ENCODE measurements around the gene HRH3.

The HRH3 gene

GRCh38 chr20:62202676-62203377, 17.3 kb downstream of the HRH3 start:
- intact Hi-C loops (cut with DNase I), result no loop called here
- DNase-seq, result peak in 4 of 10 donors; percentile 15 to 67 (median 44)

GRCh38 chr20:62202083-62202395, 18.0 kb downstream of the HRH3 start:
- intact Hi-C loops (cut with DNase I), result no loop called here
- DNase-seq, result peak in 4 of 10 donors; percentile 1 to 67 (median 25)

- DNase-seq, result peak in 4 of 10 donors; percentile 2 to 63 (median 56)
- intact Hi-C loops (cut with DNase I), result no loop called here
Observed at GRCh38 chr20:62201173-62202082, 18.6 kb downstream of the HRH3 start.

- DNase-seq, result peak in 3 of 10 donors; percentile 60 to 78 (median 61)
- intact Hi-C loops (cut with DNase I), result no loop called here
Observed at GRCh38 chr20:62200491-62201172, 19.4 kb downstream of the HRH3 start.

GRCh38 chr20:62198931-62199330, 21.1 kb downstream of the HRH3 start:
- peak in 3 of 10 donors; percentile 48 to 79 (median 49) for DNase-seq
- intact Hi-C loops (cut with DNase I), result no loop called here

GRCh38 chr20:62198496-62198895, 21.6 kb downstream of the HRH3 start:
- peak in 3 of 10 donors; percentile 32 to 43 (median 43) for DNase-seq
- intact Hi-C loops (cut with DNase I), result no loop called here

GRCh38 chr20:62197801-62198200, 22.3 kb downstream of the HRH3 start:
- peak in 3 of 10 donors; percentile 32 to 81 (median 72) for DNase-seq
- intact Hi-C loops (cut with DNase I), result no loop called here

- intact Hi-C loops (cut with DNase I), result no loop called here
- DNase-seq, result peak in 2 of 10 donors; percentile 30 to 69
Observed at GRCh38 chr20:62197311-62197710, 22.8 kb downstream of the HRH3 start.

GRCh38 chr20:62196286-62196685, 23.8 kb downstream of the HRH3 start:
- intact Hi-C loops (cut with DNase I), result no loop called here
- peak in 3 of 10 donors; percentile 4 to 57 (median 43) for DNase-seq

GRCh38 chr20:62195736-62196135, 24.3 kb downstream of the HRH3 start:
- DNase-seq, result peak in 4 of 10 donors; percentile 15 to 63 (median 52)
- intact Hi-C loops (cut with DNase I), result no loop called here

- peak in 1 of 10 donors; percentile 50 for DNase-seq
- intact Hi-C loops (cut with DNase I), result no loop called here
Observed at GRCh38 chr20:62195075-62195405, 25.0 kb downstream of the HRH3 start.

GRCh38 chr20:62193079-62194025, 26.7 kb downstream of the HRH3 start:
- DNase-seq, result peak in 4 of 10 donors; percentile 14 to 55 (median 43)
- intact Hi-C loops (cut with DNase I), result no loop called here

- peak in 4 of 10 donors; percentile 23 to 38 (median 35) for DNase-seq
- intact Hi-C loops (cut with DNase I), result no loop called here
Observed at GRCh38 chr20:62192635-62193034, 27.4 kb downstream of the HRH3 start.

- intact Hi-C loops (cut with DNase I), result no loop called here
- DNase-seq, result peak in 4 of 10 donors; percentile 32 to 85 (median 77)
Observed at GRCh38 chr20:62191781-62192559, 28.1 kb downstream of the HRH3 start.

GRCh38 chr20:62190639-62191411, 29.3 kb downstream of the HRH3 start:
- peak in 3 of 10 donors; percentile 49 to 65 (median 56) for DNase-seq
- intact Hi-C loops (cut with DNase I), result no loop called here

GRCh38 chr20:62186887-62187866, 32.9 kb downstream of the HRH3 start:
- intact Hi-C loops (cut with DNase I), result loop anchor here (10.0 kb wide), 1 partner anchor 198 kb away; the partner anchor contains the start of gene RPS21
- peak in 2 of 10 donors; percentile 3 to 10 for DNase-seq

GRCh38 chr20:62186096-62186426, 34.0 kb downstream of the HRH3 start:
- DNase-seq, result peak in 1 of 10 donors; percentile 2
- intact Hi-C loops (cut with DNase I), result loop anchor here (10.0 kb wide), 1 partner anchor 199 kb away; the partner anchor contains the start of gene RPS21
